Stimulated activated CD4-positive, alpha-beta T cell treated with anti-CD3 and anti-CD28 coated beads, Interleukin-1b, Interleukin-23, amount 100 ng/mL, for 1 hour (primary cell): Measurements from ENCODE around the gene SLC4A2.

Experiments used
- DNase-seq, 2 donors: peaks; one replicate each; pipeline ENCODE4 v3.0.0-alpha.2; 2020; ENCODE audit warnings: low read depth in 2 of 2

SLC4A2 gene

DNA sequence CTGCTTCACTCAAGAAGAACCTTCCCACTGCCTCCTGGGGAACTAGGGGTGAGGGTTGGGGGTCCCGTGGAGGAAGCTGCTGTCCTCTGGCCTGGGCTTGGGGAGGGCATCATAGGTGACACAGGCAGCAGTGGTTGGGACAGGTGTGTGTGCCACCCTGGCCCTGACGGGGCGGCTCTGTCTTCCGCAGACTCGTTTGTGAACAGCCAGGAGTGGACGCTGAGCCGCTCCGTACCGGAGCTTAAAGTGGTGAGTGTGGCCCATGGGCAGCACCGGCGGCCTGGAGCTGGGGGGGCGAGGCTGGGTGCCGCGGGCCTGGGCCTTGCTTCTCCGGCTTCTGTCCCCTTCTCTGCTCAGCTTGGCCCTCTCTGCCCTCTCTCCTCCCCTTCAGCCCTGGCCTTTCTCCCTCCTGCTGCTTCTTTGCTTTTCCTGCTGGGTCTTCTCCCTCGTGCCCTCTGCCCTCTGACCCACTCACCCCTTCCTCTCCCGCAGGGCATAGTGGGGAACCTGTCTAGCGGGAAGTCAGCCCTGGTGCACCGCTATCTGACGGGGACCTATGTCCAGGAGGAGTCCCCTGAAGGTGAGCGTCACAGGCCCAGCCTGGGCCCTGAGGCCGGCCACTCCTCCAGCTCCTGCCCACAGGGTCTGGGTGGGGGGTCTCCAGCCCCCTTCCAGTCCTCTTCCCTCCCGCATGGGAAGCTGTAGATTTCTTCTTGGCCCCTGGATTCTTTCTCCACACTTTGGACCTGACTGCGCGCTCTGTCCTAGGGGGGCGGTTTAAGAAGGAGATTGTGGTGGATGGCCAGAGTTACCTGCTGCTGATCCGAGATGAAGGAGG is 57.4 kb downstream of the SLC4A2 start:
- no peak for DNase-seq

GRCh38 chr7:151117565-151117964 is 58.2 kb downstream of the SLC4A2 start:
- DNase-seq = peak in 1 of 2 donors; percentile 17

DNA sequence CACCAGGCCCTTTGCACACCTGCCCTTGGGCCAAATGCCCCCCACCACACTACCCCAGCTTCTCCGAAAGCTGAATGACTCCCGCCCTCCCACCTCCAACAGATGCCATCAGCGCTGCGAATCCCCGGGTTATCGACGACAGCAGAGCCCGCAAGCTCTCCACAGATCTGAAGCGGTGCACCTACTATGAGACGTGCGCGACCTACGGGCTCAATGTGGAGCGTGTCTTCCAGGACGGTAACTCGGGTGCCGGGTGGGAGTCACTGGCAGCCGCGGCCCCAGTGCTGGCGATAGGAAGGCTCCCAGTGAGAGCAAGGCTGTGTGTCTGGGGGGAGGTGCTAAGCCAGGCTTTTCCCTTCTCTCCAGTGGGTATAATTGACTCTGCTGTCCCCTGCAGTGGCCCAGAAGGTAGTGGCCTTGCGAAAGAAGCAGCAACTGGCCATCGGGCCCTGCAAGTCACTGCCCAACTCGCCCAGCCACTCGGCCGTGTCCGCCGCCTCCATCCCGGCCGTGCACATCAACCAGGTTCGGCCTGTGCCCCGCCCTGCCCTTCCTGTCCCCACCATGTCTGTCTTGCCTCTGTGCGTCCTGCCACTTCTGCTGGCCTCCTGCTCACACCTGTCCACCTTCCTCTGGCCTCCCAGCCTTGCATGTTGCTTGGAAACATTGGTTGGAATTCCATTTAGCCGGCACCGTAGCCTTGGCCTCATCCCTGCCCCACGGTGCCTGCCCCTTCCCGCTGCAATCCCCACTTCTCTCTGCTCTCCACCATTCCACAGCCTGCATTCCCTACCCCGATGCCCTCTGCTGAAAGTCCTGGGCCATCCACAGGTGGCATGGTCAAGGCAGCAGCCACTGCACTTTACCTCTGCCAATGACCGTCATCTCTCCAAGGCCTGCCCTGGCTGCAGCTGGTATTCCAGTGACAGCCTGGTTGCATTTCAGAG is 59.0 kb downstream of the SLC4A2 start:
- DNase-seq = no peak

DNA sequence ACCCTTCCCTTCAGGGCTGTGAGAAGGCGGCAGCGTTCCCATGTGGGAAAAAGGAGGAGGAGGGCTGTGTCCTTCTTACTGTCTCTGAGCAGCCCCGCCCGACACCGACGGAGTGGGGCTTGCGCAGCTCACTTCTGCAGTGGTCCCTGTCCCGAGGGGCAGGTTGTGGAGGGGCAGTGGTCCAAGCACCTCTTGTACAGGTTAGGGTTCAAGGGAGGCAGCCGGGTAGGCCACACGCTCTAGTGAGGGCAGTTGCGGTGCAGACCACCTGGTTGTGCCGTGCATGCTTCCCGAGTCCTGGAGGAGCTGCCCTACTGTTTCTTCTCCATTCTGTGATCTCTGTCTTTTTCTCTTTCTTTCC is 59.6 kb downstream of the SLC4A2 start:
- no peak for DNase-seq

DNA sequence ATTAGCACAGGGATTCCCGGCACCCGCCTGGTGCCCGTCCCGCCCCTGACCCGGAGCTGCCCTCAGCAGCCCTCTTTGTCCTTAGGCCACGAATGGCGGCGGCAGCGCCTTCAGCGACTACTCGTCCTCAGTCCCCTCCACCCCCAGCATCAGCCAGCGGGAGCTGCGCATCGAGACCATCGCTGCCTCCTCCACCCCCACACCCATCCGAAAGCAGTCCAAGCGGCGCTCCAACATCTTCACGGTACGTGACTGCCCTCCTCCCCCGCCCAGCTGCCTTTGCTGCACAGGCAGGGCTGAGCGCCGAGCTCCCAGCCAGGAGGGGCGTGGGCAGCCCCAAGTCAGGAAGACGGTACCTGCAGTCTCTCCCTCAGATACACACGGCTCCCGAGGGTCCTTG is 60.5 kb downstream of the SLC4A2 start:
- no peak for DNase-seq

DNA sequence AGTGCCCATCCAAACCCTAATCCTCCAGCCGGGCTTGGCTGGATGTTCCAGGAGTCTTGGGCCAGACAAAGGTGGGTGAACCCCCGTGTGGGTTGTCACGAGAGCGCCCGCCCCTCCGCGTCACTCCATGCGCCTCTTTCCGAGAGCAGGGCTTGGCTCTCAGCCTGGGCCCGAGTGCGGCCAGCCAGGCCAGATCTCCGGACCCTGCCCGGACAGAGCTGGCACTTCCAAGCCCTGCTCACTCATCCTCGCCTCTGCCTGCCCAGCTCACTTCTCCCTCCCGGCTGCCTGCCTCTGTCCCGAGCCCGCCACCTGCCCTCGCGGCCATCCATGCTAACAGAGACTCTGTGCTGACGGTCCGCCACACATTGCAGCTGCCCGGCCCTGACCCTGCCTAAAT is 61.5 kb downstream of the SLC4A2 start:
- DNase-seq = no peak

DNA sequence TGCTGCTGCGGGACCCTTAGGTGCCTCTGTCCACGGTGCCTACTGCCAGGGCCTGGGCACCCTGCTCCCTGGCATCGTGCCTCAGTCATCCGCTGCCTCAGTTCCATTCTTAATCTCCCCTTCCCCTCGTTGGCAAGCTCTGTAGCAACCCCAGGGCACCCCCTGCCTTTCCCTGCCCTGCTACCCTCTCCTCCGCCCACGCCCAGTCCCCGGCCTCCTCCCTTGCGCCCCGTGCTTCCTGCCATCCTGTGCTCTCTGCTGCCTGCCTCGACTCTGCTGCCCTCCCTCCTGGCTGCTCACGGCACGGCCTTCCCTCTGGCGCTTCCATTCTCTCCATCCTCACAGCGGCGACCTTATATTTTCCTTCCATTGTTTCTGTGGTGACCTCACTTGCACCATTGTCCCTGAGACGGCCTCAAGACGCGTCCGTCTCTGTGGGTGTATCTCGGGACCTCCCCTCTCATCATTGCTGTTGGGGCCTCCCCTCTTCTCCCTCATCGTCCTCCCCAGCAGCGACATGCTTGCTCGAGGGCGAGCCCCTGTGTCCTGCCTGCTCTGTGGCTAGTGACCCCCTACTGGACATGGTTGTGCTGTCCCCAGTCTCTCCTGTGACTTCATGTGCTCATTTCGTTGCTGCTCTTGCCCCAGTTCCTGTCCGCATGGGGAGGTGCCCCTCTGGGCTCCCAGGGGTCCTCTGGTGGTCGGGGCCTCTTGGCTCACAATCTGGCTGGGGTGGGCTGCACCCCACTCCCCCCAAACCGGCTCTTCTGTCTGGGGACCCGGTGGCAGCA is 62.2 kb downstream of the SLC4A2 start:
- DNase-seq = no peak

DNA sequence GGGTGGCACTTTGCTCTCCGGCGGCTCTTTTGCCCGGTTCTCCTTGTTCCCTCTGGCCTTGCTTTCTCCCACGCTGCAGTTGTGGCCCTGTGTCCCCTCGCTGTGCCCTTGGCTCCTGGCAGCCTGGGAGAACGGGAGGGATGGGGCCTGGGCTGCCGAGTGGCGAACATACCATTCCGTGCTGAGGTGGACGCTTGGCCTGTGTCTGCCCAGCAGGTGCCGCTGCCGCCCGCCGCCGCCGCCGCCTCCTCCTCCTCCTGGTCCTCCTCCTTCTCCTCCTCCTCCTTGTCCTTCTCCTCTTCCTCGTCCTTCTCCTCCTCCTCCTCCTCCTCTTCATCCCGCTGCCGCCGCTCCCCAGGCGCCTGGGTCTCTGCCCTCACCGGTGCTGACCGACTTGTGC is 62.9 kb downstream of the SLC4A2 start:
- DNase-seq = no peak

- DNase-seq = no peak
Measured at GRCh38 chr7:151122796-151123157, 63.4 kb downstream of the SLC4A2 start.

DNA sequence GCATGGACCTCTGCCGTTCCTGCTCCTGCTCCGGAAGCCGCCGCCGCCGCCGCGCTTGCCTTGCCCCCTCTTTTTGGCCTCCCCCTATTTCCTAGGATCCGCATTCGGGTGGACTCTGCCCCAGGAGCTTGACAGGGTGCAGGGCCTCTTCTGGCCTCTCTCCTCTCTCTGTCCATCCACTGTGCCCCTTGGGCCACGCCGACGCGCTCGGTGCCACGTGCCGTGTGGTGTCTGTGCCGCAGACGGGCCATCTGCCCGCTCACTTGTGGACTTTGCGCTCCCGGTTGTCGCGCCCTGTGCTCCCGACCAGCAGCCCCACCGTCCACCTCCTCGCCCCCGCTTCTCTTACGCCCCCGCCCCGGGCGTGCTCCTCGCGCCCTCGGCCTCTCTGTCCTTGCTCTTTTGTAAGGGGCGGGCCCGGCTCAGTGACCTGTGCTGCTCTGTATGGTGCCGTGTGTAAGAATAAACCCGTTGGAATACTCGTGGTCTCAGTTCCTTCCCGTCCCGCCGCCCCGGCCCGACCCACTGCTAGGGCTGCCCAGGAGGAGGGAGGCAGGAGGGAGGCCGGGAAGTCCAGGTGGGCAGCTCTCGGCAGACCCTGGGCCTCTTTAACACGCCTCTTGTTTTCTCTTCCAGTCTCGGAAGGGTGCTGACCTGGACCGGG is 63.9 kb downstream of the SLC4A2 start:
- no peak for DNase-seq

GRCh38 chr7:151123822-151124464 is 64.6 kb downstream of the SLC4A2 start:
- DNase-seq = peak; percentile 62 to 70

DNA sequence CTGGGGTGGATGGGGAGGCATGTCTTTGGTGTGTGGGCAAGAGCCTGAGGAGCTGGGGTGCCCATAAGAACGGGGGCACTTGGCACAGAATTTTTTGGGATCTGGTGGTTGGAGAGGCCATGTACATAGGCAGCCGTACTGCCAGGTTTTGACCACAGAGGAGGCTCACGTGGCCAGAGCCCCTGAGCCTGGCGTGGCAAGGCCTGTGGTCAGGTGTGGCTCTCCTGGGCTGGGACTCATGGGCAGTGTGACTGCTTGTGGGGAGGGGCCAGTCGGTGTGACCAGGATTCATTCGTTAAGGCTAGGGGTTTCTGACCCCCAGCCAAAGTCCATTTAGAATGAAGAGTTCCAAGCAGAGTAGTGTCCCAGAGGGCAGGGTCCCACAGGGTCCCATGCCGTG is 65.1 kb downstream of the SLC4A2 start:
- DNase-seq = no peak

DNA sequence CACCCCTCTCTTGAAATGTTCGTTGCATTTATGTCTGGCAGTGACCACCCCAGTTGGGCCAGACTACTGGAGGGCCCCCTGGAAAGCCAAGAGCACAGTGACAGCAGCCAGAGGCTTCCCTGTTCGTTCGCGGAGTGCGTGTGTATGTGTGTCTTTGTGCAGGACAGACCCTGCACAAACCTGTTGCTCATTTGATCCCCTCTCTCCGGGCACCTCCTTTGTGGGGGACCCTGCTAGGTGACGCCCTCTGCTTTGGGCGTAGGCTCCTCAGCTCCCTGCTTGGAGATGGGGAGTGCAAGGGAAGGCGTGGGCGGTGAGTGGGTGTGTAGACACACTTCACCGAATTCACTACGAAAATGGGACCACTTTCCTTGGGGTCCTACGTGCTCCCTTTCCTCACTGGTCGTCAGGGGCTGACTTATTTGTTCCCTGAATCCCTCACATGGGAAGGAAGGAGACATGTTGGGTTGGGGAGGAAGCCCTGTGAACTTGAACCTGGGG is 65.6 kb downstream of the SLC4A2 start:
- DNase-seq = no peak

DNA sequence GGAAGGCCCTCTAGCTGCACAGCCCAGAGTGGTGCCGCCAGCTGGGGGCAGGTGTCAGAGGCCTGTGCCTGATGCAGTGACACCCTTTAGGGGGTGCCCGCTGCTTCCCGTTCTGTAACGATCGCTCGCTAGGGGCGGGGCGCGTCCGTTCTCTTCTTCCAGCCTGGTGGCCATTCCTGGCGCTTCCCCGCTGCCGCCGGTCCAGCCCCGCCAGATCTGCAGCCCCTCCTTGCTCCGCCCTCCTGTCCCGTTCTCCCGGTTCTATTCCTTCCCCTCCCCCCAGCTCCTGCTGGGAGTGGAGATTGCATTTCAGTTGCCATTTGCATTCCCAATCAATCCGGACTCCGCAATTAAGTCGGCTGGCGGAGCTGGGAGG is 66.1 kb downstream of the SLC4A2 start:
- no peak for DNase-seq

GRCh38 chr7:151125846-151126481 is 66.6 kb downstream of the SLC4A2 start:
- DNase-seq = no peak
